Endothelial cell (in vitro differentiated cells): ENCODE measurements around the gene ARHGEF11. TPM values are rescaled to one million over a fixed set of nuclear protein-coding genes. Genes with fewer than 3 reads are reported as not detected.
A peak's percentile ranks its signal among the peaks of the same experiment; 100 is the strongest.

Experiments
- DNase-seq: peaks from one replicate; pipeline ENCODE4 v3.0.0; 2021; ENCODE audit warnings: low spot score
- H3K27ac Mint-ChIP-seq: one replicate; pipeline ENCODE4 v1.8.0; 2021; ENCODE audit warnings: mixed read lengths, inconsistent platforms; ENCODE audit not compliant: unreplicated experiment
- H3K27me3 Mint-ChIP-seq: one replicate; pipeline ENCODE4 v1.8.0; 2021; ENCODE audit warnings: mild to moderate bottlenecking, moderate library complexity, mixed read lengths, inconsistent platforms; ENCODE audit not compliant: unreplicated experiment
- H3K36me3 Mint-ChIP-seq: one replicate; pipeline ENCODE4 v1.8.0; 2021; ENCODE audit warnings: mild to moderate bottlenecking, low read depth, mixed read lengths, inconsistent platforms; ENCODE audit not compliant: unreplicated experiment
- H3K4me1 Mint-ChIP-seq: one replicate; pipeline ENCODE4 v1.8.0; 2021; ENCODE audit warnings: mild to moderate bottlenecking, mixed read lengths, inconsistent platforms; ENCODE audit not compliant: unreplicated experiment
- H3K4me3 Mint-ChIP-seq: one replicate; pipeline ENCODE4 v1.8.0; 2021; ENCODE audit warnings: mild to moderate bottlenecking, mixed read lengths, inconsistent platforms; ENCODE audit not compliant: unreplicated experiment
- H3K9me3 Mint-ChIP-seq: one replicate; pipeline ENCODE4 v1.8.0; 2021; ENCODE audit warnings: mixed read lengths, inconsistent platforms; ENCODE audit not compliant: unreplicated experiment
- CTCF ChIP-seq: fragments of 200-600 bp; sonication (generic); IDR thresholded peaks from one replicate; pipeline ENCODE4 v1.5.0; 2021; ENCODE audit warnings: antibody characterized with exemption; ENCODE audit not compliant: unreplicated experiment
- total RNA-seq: library from RNA; stranded (reverse); fragmentation: NEBNext Ultra II Directional; extraction: Animal tissue kit (Norgen Biotek cat#: 25700); gene quantifications from one replicate; pipeline ENCODE4 v1.2.1, GENCODE V29; 2021; ENCODE audit not compliant: unreplicated experiment

ARHGEF11 gene
- total RNA-seq, 1 donor from 2014 or later = 48.4 TPM

GRCh38 chr1:156899956-156900718 is 145.4 kb downstream of the ARHGEF11 start:
- H3K27me3 Mint-ChIP-seq = peaks cover 18% of the 10 kb centered on the region
- DNase-seq = no peak
- TF ChIP-seq CTCF = no peak
- H3K27ac Mint-ChIP-seq = no peak overlapping the region
- H3K9me3 Mint-ChIP-seq = no peaks in the 10 kb centered on the region
- H3K4me1 Mint-ChIP-seq = peaks cover 75% of the 10 kb centered on the region
- H3K36me3 Mint-ChIP-seq = peaks cover 17% of the 10 kb centered on the region
- H3K4me3 Mint-ChIP-seq = no peak overlapping the region

- H3K4me1 Mint-ChIP-seq = peaks cover 81% of the 10 kb centered on the region
These were observed 146.4 kb downstream of the ARHGEF11 start for GRCh38 chr1:156898971-156899664.

DNA sequence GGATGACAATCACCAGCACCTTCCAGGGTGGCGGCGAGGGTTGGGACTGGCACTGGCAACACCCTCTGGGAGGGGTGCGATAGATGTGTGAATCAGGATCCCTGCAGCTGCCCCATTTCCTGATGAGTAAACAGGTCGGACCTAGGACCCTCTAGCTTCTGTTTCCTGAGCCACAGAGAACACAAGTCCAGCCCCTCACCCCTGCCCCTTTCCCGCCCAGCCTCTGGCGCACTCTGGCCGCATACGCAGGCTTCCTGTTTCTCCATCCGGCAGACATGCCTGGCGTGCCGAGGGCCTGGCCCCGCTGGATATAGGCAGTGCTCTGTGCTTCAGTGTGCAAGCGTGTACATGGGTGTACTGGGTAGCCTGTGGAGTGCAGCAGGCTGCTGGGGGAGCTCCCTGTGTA is 147.4 kb downstream of the ARHGEF11 start:
- Mint-ChIP-seq H3K4me3 (peak overlapping the region; percentile 75), H3K9me3 (no peaks in the 10 kb centered on the region), H3K27ac (peak overlapping the region; percentile 97), H3K36me3 (peaks cover 5% of the 10 kb centered on the region), H3K27me3 (peaks cover 22% of the 10 kb centered on the region), H3K4me1 (peaks cover 75% of the 10 kb centered on the region)
- peak; percentile 72 for DNase-seq
- no peak for TF ChIP-seq CTCF

More at GRCh38 chr1:156898971-156899664, 146.4 kb downstream of the ARHGEF11 start:
- H3K36me3 Mint-ChIP-seq = peaks cover 13% of the 10 kb centered on the region
- peak overlapping the region; percentile 93 for H3K27ac Mint-ChIP-seq
- peaks cover 22% of the 10 kb centered on the region for H3K27me3 Mint-ChIP-seq
- H3K9me3 Mint-ChIP-seq = no peaks in the 10 kb centered on the region
- no peak for DNase-seq
- peak overlapping the region; percentile 14 for H3K4me3 Mint-ChIP-seq
- no peak for TF ChIP-seq CTCF

GRCh38 chr1:156897078-156897825 is 148.3 kb downstream of the ARHGEF11 start:
- Mint-ChIP-seq H3K9me3 (no peaks in the 10 kb centered on the region), H3K27me3 (peaks cover 22% of the 10 kb centered on the region), H3K4me1 (peaks cover 70% of the 10 kb centered on the region), H3K27ac (peak overlapping the region; percentile 97), H3K4me3 (peak overlapping the region; percentile 81), H3K36me3 (peaks cover 5% of the 10 kb centered on the region)
- no peak for DNase-seq
- TF ChIP-seq CTCF = no peak
